ENCODE results near the gene CDAN1.
"Not testable (repeated sequence)": the region's sequence is repeated elsewhere in the genome, so short reads cannot be mapped to it uniquely, and the experiment has no call there.

The CDAN1 gene

DNA sequence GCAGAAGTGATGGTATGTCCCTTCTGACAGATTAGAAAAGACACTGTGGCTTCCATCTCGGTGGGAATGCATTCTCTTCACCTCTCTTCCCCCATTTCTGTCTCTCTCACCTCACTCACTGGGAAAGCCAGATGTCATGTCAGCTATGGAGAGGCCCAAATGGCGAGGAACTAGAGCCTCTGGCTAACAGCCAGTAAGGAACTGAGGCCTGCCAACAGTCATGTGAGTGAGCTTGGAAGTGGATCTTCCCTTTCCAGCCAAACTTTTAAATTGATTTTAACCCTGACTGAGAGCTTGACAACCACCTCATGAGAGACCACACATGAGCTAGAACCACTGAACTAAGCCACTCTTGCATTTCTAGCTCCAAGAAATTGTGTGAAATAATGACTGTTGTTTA, 35.2 kb upstream of the CDAN1 start:
- H3K27me3 ChIP-seq (ENCODE audit: insufficient read depth, poor library complexity, severe bottlenecking), result no peaks in the 10 kb centered on the region
- no peak for DNase-seq (ENCODE audit: low read depth in 1 of 2, low spot score in 1 of 2)
- no peak overlapping the region for H3K27ac ChIP-seq (replicated peaks)
- TF ChIP-seq REST (IDR thresholded peaks at IDR 0.05; ENCODE audit: insufficient replicate concordance, low read depth), result no peak
- TF ChIP-seq, protein P1, sequence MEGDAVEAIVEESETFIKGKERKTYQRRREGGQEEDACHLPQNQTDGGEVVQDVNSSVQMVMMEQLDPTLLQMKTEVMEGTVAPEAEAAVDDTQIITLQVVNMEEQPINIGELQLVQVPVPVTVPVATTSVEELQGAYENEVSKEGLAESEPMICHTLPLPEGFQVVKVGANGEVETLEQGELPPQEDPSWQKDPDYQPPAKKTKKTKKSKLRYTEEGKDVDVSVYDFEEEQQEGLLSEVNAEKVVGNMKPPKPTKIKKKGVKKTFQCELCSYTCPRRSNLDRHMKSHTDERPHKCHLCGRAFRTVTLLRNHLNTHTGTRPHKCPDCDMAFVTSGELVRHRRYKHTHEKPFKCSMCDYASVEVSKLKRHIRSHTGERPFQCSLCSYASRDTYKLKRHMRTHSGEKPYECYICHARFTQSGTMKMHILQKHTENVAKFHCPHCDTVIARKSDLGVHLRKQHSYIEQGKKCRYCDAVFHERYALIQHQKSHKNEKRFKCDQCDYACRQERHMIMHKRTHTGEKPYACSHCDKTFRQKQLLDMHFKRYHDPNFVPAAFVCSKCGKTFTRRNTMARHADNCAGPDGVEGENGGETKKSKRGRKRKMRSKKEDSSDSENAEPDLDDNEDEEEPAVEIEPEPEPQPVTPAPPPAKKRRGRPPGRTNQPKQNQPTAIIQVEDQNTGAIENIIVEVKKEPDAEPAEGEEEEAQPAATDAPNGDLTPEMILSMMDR (IDR thresholded peaks at IDR 0.05; ENCODE audit: insufficient read depth, low read length), result no peak
- TF ChIP-seq SPI1 (IDR thresholded peaks at IDR 0.05; ENCODE audit: borderline replicate concordance, low read depth), result no peak
- TF ChIP-seq POLR2AphosphoS5 (IDR thresholded peaks at IDR 0.05; ENCODE audit: low read depth), result no peak
- TF ChIP-seq GABPA (IDR thresholded peaks at IDR 0.05; ENCODE audit: low read depth), result no peak
- no peak overlapping the region for H3K4me3 ChIP-seq (replicated peaks; ENCODE audit: insufficient read depth, low read length)

GRCh38 chr15:42766109-42766508, 29.2 kb upstream of the CDAN1 start:
- H3K27ac ChIP-seq (replicated peaks); H3K27me3 ChIP-seq (ENCODE audit: insufficient read depth, poor library complexity, severe bottlenecking); DNase-seq (ENCODE audit: low read depth in 1 of 2, low spot score in 1 of 2); H3K4me3 ChIP-seq (replicated peaks; ENCODE audit: insufficient read depth, low read length): not testable (repeated sequence)

GRCh38 chr15:42764154-42764731, 27.3 kb upstream of the CDAN1 start:
- not testable (repeated sequence) for H3K27ac ChIP-seq (replicated peaks); H3K4me3 ChIP-seq (replicated peaks; ENCODE audit: insufficient read depth, low read length); DNase-seq (ENCODE audit: low read depth in 1 of 2, low spot score in 1 of 2); H3K27me3 ChIP-seq (ENCODE audit: insufficient read depth, poor library complexity, severe bottlenecking)

GRCh38 chr15:42761813-42762212, 24.9 kb upstream of the CDAN1 start:
- not testable (repeated sequence) for H3K27ac ChIP-seq (replicated peaks); H3K4me3 ChIP-seq (replicated peaks; ENCODE audit: insufficient read depth, low read length); DNase-seq (ENCODE audit: low read depth in 1 of 2, low spot score in 1 of 2); H3K27me3 ChIP-seq (ENCODE audit: insufficient read depth, poor library complexity, severe bottlenecking)

DNA sequence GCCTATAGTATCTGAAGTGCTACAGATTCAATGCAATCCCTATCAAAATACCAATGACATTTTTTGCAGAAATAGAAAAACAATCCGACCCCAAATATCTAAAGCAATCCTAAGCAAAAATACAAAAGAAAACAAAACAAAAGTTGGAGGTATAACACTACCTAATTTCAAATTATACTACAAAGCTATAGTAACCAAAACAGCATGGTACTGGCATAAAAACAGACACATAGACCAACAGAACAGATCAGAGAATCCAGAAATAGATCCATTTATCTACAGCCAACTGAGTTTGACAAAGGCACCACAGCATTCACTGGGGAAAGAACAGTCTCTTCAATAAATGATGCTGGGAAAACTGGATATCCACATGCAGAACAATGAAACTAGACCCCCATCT, 23.8 kb upstream of the CDAN1 start:
- Histone ChIP-seq H3K4me3 (replicated peaks; ENCODE audit: insufficient read depth, low read length) (no peak overlapping the region), H3K27me3 (ENCODE audit: insufficient read depth, poor library complexity, severe bottlenecking) (no peaks in the 10 kb centered on the region), H3K27ac (replicated peaks) (no peak overlapping the region)
- no peak for DNase-seq (ENCODE audit: low read depth in 1 of 2, low spot score in 1 of 2)
- TF ChIP-seq POLR2AphosphoS5 (IDR thresholded peaks at IDR 0.05; ENCODE audit: low read depth) (no peak), GABPA (IDR thresholded peaks at IDR 0.05; ENCODE audit: low read depth) (no peak), SPI1 (IDR thresholded peaks at IDR 0.05; ENCODE audit: borderline replicate concordance, low read depth) (no peak), REST (IDR thresholded peaks at IDR 0.05; ENCODE audit: insufficient replicate concordance, low read depth) (no peak)
- TF ChIP-seq, protein P1 (IDR thresholded peaks at IDR 0.05; ENCODE audit: insufficient read depth, low read length), result no peak
